Cortex of kidney (tissue), 1 donor: ENCODE results near the gene SDSL.

Experiments
- DNase-seq: peaks from one replicate; lab custom pipeline; 2025; lab: John Stamatoyannopoulos, UW

SDSL gene

DNA sequence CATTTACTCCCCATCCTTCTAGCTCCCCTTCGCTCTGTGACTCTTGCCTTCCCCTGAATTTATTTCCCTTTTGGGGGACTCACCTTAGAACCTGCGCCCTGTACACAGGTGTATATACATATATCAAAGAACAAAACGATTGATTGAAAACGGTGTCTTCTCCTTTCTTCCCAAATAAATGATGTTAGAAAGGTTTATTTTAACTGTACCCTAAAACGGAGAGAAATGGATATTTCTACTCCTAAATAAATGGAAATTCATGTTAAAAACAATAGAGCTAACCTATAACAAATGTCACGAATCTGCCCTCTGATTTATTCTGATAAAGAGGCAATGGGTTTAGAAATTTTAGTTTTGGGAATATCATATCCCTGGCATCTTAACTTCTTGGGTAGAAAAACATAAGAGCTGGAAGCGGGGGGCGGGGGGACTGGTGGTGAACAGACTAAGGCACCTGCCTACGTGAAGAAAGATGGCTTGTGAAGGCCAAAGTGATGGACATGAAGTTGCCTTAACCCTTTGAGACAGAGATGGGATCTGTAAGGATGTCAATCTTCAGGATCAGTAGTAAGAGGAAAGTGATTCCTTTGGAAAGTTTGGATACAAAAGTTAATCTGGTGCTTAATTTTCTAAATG, 58.3 kb downstream of the SDSL start:
- no peak for DNase-seq

DNA sequence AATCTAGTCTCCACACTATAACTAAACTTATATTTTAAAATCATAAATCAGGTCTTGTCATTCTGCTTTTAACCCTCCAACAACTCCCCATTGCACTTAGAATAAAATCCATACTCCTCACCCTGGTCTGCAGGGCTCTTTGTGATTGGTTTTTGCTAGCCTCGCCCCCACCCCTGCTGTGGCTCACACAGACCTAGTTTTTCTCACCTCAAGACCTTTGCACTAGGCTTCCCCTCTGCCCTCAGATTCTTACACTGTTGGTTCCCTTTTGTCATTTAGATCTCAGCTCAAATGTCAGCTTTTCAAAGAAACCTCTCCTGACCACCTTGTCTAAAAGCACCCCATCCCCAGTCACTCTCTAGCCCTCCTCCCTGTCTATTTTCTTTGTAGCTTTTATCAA, 60.2 kb downstream of the SDSL start:
- no peak for DNase-seq

DNA sequence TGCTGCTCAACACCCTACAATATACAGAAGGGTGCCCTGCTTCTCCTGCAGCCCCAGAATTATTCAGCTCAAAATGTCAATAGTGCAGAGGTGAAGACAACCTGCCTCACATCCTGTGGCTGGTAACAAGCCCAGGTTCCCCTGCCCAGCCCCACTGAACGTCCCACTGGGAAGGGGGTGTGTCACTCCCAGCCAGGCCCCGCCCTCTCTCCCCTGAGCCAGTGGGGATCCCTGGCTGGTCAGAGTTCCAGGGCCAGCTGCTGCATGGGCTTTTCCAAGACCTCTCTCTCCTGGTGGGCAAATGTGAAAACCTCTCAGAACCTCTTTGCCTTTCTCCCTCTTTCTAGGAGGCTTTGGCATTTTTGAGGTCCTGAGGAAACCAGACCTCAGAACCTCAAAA, 63.1 kb downstream of the SDSL start:
- DNase-seq: no peak

DNA sequence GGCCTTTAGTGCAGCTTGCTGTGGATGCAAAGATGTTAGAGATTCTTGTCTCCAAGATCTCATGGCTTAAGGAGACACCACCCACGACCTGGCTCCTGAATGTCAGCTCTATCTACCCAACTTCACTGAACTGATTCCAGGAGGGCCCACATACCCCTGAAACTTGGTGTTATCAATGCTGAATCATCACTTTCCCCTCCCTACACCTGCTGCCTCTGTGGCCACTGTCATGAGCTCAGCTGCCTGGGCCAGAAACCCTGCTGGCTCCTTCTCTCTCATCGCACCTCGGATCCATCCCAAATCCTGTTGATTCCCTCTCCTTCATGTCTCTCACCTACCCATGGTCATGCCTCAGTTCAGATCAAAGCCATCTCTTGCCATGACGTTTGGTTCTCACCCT, 64.5 kb downstream of the SDSL start:
- no peak for DNase-seq
